Trophoblast cell (in vitro differentiated cells and primary cell): ENCODE results near the gene TNNC2.

Experiments used
- DNase-seq, 2 donors: peaks; one replicate each; pipeline ENCODE4 v3.0.0-alpha.2; 2016
- H2AFZ ChIP-seq: 2 replicates; pipeline ENCODE4 v1.6.1; 2013; ENCODE audit warnings: low read length, moderate library complexity, mild to moderate bottlenecking; ENCODE audit not compliant: insufficient read depth, poor library complexity
- H2AK5ac ChIP-seq: 2 replicates; pipeline ENCODE4 v1.6.1; 2013; ENCODE audit warnings: mild to moderate bottlenecking, low read length
- H2BK120ac ChIP-seq: 2 replicates; pipeline ENCODE4 v1.6.1; 2013; ENCODE audit warnings: low read length, mild to moderate bottlenecking, moderate library complexity; ENCODE audit not compliant: insufficient read depth, poor library complexity
- H2BK12ac ChIP-seq: 2 replicates; pipeline ENCODE4 v1.6.1; 2013; ENCODE audit warnings: mild to moderate bottlenecking, low read length, moderate library complexity
- H2BK5ac ChIP-seq: 2 replicates; pipeline ENCODE4 v1.6.1; 2013; ENCODE audit warnings: low read length, low read depth, moderate library complexity, mild to moderate bottlenecking; ENCODE audit not compliant: poor library complexity
- H3K14ac ChIP-seq: 2 replicates; pipeline ENCODE4 v1.6.1; 2013; ENCODE audit warnings: mild to moderate bottlenecking, low read length
- H3K18ac ChIP-seq: 2 replicates; pipeline ENCODE4 v1.6.1; 2013; ENCODE audit warnings: mild to moderate bottlenecking, low read length
- H3K23ac ChIP-seq: 2 replicates; pipeline ENCODE4 v1.6.1; 2013; ENCODE audit warnings: low read length
- H3K27ac ChIP-seq: 2 replicates; pipeline ENCODE4 v1.5.1; 2013; ENCODE audit warnings: low read depth, mild to moderate bottlenecking, inconsistent platforms, low read length, moderate library complexity
- H3K27me3 ChIP-seq: 2 replicates; pipeline ENCODE4 v1.6.1; 2013; ENCODE audit warnings: inconsistent platforms, mild to moderate bottlenecking, low read length, moderate library complexity; ENCODE audit not compliant: insufficient read depth
- H3K36me3 ChIP-seq, 2 experiments: 1 replicate in 1 of 2; 2 replicates in 1 of 2; pipeline ENCODE4 v1.6.1; 2013; ENCODE audit warnings: low read length in 2 of 2, mild to moderate bottlenecking in 2 of 2, moderate library complexity in 1 of 2; ENCODE audit not compliant: insufficient read depth in 2 of 2, control insufficient read depth in 1 of 2
- H3K4ac ChIP-seq: 2 replicates; pipeline ENCODE4 v1.6.1; 2013; ENCODE audit warnings: low read depth, mild to moderate bottlenecking, low read length, moderate library complexity
- H3K4me1 ChIP-seq, 2 experiments: 1 replicate in 1 of 2; 2 replicates in 1 of 2; pipeline ENCODE4 v1.6.1; 2013; ENCODE audit warnings: low read length in 2 of 2, mild to moderate bottlenecking in 2 of 2, moderate library complexity in 1 of 2; ENCODE audit not compliant: insufficient read depth in 2 of 2, control insufficient read depth in 1 of 2
- H3K4me2 ChIP-seq: 2 replicates; pipeline ENCODE4 v1.6.1; 2013; ENCODE audit warnings: inconsistent platforms, mild to moderate bottlenecking, low read length, moderate library complexity
- H3K4me3 ChIP-seq: 2 replicates; pipeline ENCODE4 v1.5.1; 2013; ENCODE audit warnings: mild to moderate bottlenecking, low read depth, low read length, inconsistent platforms
- H3K79me1 ChIP-seq: one replicate; pipeline ENCODE4 v1.6.1; 2013; ENCODE audit warnings: low read length
- H3K79me2 ChIP-seq: 2 replicates; pipeline ENCODE4 v1.6.1; 2013; ENCODE audit warnings: low read length, mild to moderate bottlenecking; ENCODE audit not compliant: control insufficient read depth, insufficient read depth, poor library complexity
- H3K9ac ChIP-seq: 2 replicates; pipeline ENCODE4 v1.6.1; 2013; ENCODE audit warnings: mild to moderate bottlenecking, low read length
- H3K9me3 ChIP-seq: 2 replicates; pipeline ENCODE4 v1.6.1; 2013; ENCODE audit warnings: low read depth, mild to moderate bottlenecking, control low read depth, inconsistent platforms, low read length; ENCODE audit not compliant: insufficient read depth
- H4K12ac ChIP-seq: 2 replicates; pipeline ENCODE4 v1.6.1; 2013; ENCODE audit warnings: low read depth, mild to moderate bottlenecking, low read length, moderate library complexity
- H4K8ac ChIP-seq: 2 replicates; pipeline ENCODE4 v1.6.1; 2013; ENCODE audit warnings: low read depth, mild to moderate bottlenecking, low read length, moderate library complexity
- H4K91ac ChIP-seq: one replicate; pipeline ENCODE4 v1.6.1; 2013; ENCODE audit warnings: low read depth, mild to moderate bottlenecking, low read length, moderate library complexity
- WGBS: extraction: QIAGEN DNeasy Blood & Tissue Kit; methylation state at CpG from one replicate; pipeline ENCODE4 v1.1.7; 2013; ENCODE audit warnings: missing lambda C conversion rate; ENCODE audit not compliant: insufficient read length, insufficient coverage; ENCODE audit errors: extremely low coverage; 5-methylcytosine and 5-hydroxymethylcytosine counted together

Gene TNNC2

GRCh38 chr20:45814314-45814713 lies 12.8 kb downstream of the TNNC2 start:
- H3K14ac ChIP-seq: no peak overlapping the region
- no peak overlapping the region for H3K4ac ChIP-seq
- peak overlapping the region; percentile 3 for H3K4me2 ChIP-seq
- no peak overlapping the region for H3K4me3 ChIP-seq
- no CpG with 5 or more reads among the region's 3 CpGs for WGBS
- H3K9ac ChIP-seq: no peak overlapping the region
- peaks cover 6% of the 10 kb centered on the region for H3K79me1 ChIP-seq
- H3K27ac ChIP-seq: no peak overlapping the region
- no peaks in the 10 kb centered on the region for H3K9me3 ChIP-seq
- no peak overlapping the region for H4K91ac ChIP-seq
- H2AFZ ChIP-seq: no peak overlapping the region
- no peak overlapping the region for H2BK5ac ChIP-seq
- no peak overlapping the region for H2AK5ac ChIP-seq
- H4K8ac ChIP-seq: no peak overlapping the region
- H2BK12ac ChIP-seq: no peak overlapping the region
- peaks cover 10% of the 10 kb centered on the region for H3K79me2 ChIP-seq
- peaks cover 7 to 19% of the 10 kb centered on the region in 2 experiments for H3K4me1 ChIP-seq
- H3K27me3 ChIP-seq: no peaks in the 10 kb centered on the region
- H2BK120ac ChIP-seq: no peak overlapping the region
- H3K18ac ChIP-seq: no peak overlapping the region
- no peak overlapping the region for H3K23ac ChIP-seq
- no peak overlapping the region for H4K12ac ChIP-seq
- H3K36me3 ChIP-seq: peaks cover 17 to 38% of the 10 kb centered on the region in 2 experiments
- DNase-seq: no peak

- no peak overlapping the region for H3K14ac ChIP-seq
Measured at GRCh38 chr20:45813489-45813888, 13.6 kb downstream of the TNNC2 start.

GRCh38 chr20:45813006-45813340 lies 14.1 kb downstream of the TNNC2 start:
- WGBS: no CpG with 5 or more reads among the region's 11 CpGs
- Histone ChIP-seq H3K36me3 (peaks cover 22 to 49% of the 10 kb centered on the region in 2 experiments), H3K14ac (peak overlapping the region; percentile 80), H3K27me3 (no peaks in the 10 kb centered on the region), H3K27ac (no peak overlapping the region), H3K23ac (no peak overlapping the region), H4K91ac (peak overlapping the region; percentile 89), H3K4me2 (peak overlapping the region; percentile 88), H3K9me3 (no peaks in the 10 kb centered on the region), H3K79me2 (peaks cover 10% of the 10 kb centered on the region), H2BK12ac (no peak overlapping the region), H2AK5ac (peak overlapping the region; percentile 1), H2AFZ (peak overlapping the region; percentile 53), H3K4ac (peak overlapping the region; percentile 96), H3K9ac (peak overlapping the region; percentile 85), H3K4me3 (peak overlapping the region; percentile 93), H3K4me1 (peaks cover 7 to 15% of the 10 kb centered on the region in 2 experiments), H3K18ac (peak overlapping the region; percentile 81), H3K79me1 (peaks cover 6% of the 10 kb centered on the region), H2BK5ac (peak overlapping the region; percentile 58), H4K8ac (peak overlapping the region; percentile 88), H4K12ac (peak overlapping the region; percentile 21), H2BK120ac (peak overlapping the region; percentile 82)
- DNase-seq: no peak

More at GRCh38 chr20:45813489-45813888, 13.6 kb downstream of the TNNC2 start:
- H3K23ac ChIP-seq: no peak overlapping the region
- H3K79me1 ChIP-seq: peaks cover 6% of the 10 kb centered on the region
- peak overlapping the region; percentile 88 for H3K4me2 ChIP-seq
- H3K9me3 ChIP-seq: no peaks in the 10 kb centered on the region
- no peak overlapping the region for H2BK5ac ChIP-seq
- H2BK120ac ChIP-seq: no peak overlapping the region
- H2AFZ ChIP-seq: no peak overlapping the region
- H4K91ac ChIP-seq: no peak overlapping the region
- peak overlapping the region; percentile 85 for H3K9ac ChIP-seq
- H3K36me3 ChIP-seq: peaks cover 19 to 44% of the 10 kb centered on the region in 2 experiments
- peaks cover 7 to 18% of the 10 kb centered on the region in 2 experiments for H3K4me1 ChIP-seq
- peak overlapping the region; percentile 96 for H3K4ac ChIP-seq
- WGBS: no CpG with 5 or more reads among the region's 7 CpGs
- no peaks in the 10 kb centered on the region for H3K27me3 ChIP-seq
- no peak overlapping the region for H2AK5ac ChIP-seq
- H3K18ac ChIP-seq: no peak overlapping the region
- H3K79me2 ChIP-seq: peaks cover 10% of the 10 kb centered on the region
- H4K12ac ChIP-seq: no peak overlapping the region
- H2BK12ac ChIP-seq: no peak overlapping the region
- peak overlapping the region; percentile 93 for H3K4me3 ChIP-seq
- H3K27ac ChIP-seq: no peak overlapping the region
- DNase-seq: no peak
- peak overlapping the region; percentile 88 for H4K8ac ChIP-seq

GRCh38 chr20:45812157-45813005 lies 14.7 kb downstream of the TNNC2 start, which contains the start of gene UBE2C:
TSS of gene UBE2C (plus strand) at chr20:45812644. CDS start at chr20:45812696, 52 bp downstream.
- Histone ChIP-seq H3K14ac (peak within 1 kb of the TSS; percentile 80), H2AK5ac (peak within 1 kb of the TSS; percentile 61), H3K4me3 (peak within 1 kb of the TSS; percentile 93), H2BK120ac (peak within 1 kb of the TSS; percentile 82), H4K12ac (peak within 1 kb of the TSS; percentile 21), H3K27ac (peak within 1 kb of the TSS; percentile 31), H3K23ac (no peak within 1 kb of the TSS), H3K79me1 (peaks cover 6% of the 10 kb centered on the region), H4K91ac (peak within 1 kb of the TSS; percentile 89), H3K4ac (peak within 1 kb of the TSS; percentile 96), H4K8ac (peak within 1 kb of the TSS; percentile 88), H2BK12ac (no peak within 1 kb of the TSS), H3K4me1 (peaks cover 4 to 11% of the 10 kb centered on the region in 2 experiments), H3K9ac (peak within 1 kb of the TSS; percentile 85), H2BK5ac (peak within 1 kb of the TSS; percentile 58), H3K9me3 (no peaks in the 10 kb centered on the region), H2AFZ (peak within 1 kb of the TSS; percentile 86), H3K27me3 (no peaks in the 10 kb centered on the region), H3K18ac (peak within 1 kb of the TSS; percentile 81), H3K36me3 (peaks cover 26 to 49% of the 10 kb centered on the region in 2 experiments), H3K4me2 (peak within 1 kb of the TSS; percentile 88), H3K79me2 (peaks cover 10% of the 10 kb centered on the region)
- no CpG with 5 or more reads among the region's 65 CpGs for WGBS
- DNase-seq: peak; percentile 99 to 100
